ENCODE results near the gene ZFAND5. TPM values are rescaled to one million over a fixed set of nuclear protein-coding genes. Genes with fewer than 3 reads are reported as not detected.
A peak's percentile ranks its signal among the peaks of the same experiment; 100 is the strongest.

ZFAND5 gene
- polyA plus RNA-seq, 1 donor, result 223 TPM

DNA sequence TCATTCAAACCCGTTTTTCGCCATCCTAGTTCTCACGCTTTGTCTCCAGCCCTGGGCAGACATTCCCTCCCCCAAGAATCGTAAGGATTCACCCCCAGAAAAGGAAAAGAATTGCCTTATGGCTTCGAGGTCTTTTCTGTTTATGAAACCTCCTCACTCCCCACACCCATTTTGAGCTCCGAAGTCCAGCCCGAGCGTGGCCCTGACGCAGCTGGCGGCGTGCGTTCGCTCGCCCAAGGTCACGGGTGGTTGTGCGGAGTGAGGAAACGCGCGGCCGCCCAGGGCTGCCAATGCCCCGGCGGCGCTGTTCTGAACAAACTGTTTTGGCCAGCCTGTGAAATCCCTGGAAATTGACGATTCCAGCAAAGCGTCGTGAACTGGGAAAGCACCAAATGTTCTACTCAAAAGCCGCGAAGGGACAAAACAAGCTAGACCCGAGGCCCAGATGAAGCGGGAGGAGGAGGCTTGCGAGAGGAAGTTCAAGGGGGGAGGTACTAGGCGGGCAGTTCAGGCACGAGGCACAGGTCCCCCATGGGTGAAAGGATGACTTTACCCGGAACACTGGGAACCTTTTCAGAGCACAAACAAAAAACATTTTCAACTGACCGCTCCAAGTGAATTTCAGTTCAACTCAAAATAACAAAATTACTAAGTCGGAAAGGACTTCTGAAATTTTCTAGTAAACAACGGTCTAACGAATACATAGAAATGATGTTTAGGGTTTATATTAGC, 683 bp upstream of the ZFAND5 start:
- peak; percentile 77 for DNase-seq

DNA sequence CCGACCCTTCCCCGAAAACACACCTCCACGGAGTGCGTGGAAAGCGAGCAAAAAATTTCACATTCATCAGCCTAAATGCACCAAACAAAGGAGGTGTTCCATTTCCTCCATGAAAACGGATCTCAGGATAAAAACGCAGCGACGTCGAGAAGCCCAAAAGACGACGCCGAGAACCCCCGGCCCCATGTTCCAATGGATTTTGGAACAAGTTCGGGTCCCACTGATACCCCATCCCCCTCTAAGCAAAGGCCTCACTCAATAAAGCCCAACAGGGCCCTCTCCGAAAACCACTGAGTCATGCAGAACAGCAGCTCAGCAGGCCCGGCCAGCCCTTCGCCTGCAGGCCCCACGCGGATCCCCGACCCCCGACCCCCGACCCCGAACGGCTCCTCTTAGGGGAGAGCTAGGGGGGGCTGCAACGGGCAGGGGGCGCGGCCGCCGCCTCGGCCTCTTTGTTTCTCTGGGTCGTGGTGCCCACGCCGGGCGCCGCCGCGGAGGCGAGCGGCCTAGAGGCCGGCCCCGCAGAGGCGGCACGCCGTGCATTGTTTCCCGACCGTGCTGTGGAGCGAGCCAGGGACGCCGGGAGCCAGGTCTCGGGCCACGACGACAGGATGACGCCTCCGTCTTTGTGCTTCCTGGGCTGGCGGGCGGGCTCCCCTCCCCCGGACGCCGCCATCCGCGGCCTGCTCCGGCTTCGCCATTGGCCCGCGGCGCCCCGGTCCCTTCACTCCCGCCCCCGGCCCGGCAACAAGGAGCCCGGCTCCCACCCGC, 915 bp downstream of the ZFAND5 start:
- peak; percentile 46 for DNase-seq

DNA sequence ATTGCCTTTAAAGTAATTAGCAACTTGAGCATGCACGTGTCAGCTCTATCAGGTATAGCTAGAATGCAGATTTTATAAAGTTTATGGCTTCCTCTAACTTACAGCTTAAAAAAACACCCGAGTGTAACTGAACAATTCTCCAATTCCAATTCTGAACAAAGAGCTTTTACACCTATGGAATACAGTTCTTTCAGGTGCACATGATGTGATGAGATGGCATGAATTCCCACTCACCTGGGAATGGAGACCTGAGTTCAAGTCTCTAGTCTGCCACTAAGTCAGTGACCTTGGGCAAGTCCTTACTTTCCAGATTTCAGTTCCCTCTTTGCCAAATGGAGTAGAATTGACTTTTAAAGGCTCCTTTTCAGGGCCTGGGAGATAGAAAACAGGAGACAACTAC, 1.8 kb downstream of the ZFAND5 start:
- DNase-seq, result peak; percentile 21

DNA sequence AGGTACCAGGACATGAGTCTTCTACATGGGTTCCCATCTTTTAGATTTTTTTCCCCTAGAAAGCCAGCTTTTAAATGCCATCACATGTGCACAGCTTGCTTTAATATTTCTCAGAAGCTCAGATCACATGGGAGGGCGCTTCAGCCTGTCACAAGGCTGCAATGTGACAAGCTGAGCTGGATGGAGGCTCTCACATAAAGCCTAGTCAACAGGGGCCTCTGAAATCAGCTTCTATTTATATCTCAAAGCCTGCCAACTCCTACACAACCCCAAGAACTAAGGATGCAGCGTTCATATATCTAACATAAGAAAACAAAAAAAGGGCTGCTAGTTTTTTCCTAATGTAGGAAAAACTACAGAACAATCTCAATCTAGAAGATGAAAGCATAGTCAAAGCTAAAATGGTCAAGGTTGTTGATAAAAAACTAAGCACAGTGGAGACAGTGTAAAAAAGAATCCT, 2.3 kb downstream of the ZFAND5 start:
- DNase-seq, result peak; percentile 69

DNA sequence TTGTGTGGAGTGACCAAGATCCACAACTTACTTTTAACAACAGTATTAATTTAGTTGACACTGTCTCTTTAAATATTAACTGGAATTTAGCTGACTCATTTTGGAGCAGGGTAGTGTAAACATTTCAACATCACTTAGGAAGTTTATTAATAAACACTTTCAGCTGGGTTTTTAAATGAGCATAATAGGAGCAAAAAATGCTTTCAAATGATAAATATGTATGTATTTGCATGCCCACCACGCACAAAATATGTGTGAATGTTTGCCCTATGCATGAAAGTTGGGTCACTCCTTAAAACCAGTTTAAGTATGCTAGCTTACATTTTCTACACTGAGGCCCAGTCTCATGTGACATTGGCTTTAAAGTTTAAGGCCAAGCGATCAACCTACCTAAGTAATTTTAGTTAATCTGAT, 2.9 kb downstream of the ZFAND5 start:
- DNase-seq, result no peak

DNA sequence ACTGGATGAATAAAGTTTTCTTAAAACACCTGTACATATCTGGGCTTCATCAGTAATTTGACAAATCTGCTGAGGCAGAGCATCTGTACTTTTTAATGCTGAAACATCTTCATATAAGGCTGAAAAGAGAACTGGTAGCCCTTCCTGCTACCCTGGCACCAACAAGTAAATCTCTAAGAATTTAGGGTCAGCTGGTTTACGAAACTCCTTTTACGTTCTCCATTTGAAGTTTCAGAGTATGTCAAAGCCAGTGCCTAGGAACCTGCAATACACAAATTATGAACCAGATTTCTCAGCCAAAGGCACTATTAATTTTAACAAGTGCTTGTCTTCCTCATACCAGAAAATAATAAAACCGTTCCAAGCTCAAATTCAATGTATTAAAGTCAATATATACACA, 3.8 kb downstream of the ZFAND5 start:
- no peak for DNase-seq

DNA sequence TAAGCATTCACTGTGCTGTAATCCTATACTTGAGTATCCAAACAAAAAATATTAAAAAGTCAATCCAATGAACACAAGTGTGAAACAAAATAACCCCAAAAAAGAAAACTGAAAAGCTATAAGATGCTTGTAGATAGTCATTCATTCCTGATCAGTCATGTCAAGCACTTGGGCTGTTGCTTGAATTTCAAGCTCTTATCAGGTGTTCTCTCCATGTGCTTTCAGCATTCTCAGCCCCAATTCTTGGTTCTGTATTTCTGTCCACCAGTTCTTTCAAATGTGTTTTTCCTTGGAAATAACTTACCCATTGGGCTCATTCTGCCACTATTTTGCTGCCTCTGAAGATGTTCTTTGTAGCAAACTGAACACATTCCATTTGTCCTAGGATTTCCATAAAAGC, 4.7 kb downstream of the ZFAND5 start:
- DNase-seq, result no peak

DNA sequence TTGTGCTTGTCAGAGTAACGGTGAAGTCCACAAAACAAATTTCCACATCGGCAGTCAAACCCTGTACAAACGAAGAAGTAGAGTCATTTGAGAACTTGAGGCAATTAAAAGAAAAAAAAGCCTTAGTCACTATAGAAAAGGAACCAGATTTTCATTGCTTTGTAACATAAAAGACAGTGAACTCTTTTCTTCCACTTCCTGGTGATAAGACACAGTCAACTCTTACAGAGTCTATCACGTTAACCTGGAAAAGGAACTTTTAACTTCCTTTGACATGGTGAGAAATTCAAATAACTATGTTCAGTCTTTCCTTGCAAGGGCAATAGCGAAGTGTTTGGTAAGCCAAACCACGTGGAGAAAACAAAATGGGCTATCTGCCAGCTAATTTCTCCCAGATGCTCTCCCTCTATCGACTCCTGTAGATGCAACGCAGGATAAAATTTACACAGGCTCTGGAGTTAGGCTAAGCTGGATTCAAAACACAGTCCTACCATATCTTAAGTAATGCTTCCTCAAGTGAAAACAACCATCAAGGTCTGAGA, 8.9 kb downstream of the ZFAND5 start:
- no peak for DNase-seq

DNA sequence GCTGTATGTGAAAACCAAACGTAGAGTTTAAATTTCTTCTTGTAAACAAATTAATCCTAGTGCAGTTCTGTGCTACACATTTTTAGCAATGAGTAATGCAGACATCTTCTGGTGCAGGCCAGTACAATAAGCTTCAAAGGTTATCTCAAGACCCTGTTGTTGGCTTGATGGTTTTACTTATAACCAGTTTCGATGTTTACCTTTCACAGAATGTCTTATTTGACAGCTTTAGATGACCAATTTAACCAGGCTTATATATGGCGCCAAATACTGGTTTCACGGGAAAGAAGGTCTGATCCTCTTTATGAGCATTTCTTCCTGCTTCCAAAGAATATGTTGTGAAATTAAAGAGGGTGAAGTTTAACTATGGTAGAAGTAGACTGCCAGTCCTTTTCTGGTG, 9.9 kb downstream of the ZFAND5 start:
- DNase-seq, result no peak

DNA sequence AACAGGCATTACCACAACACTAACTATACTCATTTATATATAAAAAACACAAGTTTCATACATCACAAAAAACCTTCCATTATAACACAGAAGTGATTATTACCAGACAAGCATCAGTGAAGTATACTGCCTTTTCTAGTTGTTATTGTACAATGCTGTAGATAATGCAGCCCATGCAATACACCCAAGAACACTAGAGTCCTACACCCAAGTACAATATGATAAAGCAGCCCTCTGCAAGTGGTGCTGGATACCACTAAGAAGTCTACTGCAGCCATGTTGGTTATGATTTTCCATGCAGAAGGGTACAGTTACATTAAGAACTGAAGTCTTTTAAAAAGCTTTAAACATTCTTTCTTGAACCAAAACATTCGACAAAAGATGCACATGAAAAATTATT, 10.3 kb downstream of the ZFAND5 start:
- no peak for DNase-seq

DNA sequence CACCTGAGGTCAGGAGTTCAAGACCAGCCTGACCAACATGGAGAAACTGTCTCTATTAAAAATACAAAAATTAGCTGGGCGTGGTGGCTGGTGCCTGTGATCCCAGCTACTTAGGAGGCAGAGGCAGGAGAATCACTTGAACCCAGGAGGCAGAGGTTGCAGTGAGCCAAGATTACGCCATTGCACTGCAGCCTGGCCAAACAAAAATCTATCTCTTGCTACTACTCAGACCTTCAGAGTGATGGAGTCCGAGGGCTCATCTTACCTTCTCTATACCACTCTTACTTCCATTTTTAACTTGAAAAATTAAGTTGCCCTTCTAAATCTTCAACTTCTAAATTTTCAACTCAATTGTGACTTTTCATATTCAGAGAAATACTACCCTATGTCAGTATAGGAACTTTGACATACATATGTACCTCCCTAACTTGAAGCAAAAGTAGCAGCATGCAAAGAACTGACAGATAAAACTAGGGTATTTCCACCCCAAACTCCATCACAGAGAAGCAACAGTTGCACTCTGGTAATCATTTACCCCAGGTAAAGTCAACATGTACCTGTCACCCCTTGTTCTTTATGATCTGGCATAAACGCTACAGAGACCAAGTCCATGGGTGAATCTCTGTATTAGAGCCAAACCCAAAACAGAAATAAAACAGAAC, 11.4 kb downstream of the ZFAND5 start:
- no peak for DNase-seq

DNA sequence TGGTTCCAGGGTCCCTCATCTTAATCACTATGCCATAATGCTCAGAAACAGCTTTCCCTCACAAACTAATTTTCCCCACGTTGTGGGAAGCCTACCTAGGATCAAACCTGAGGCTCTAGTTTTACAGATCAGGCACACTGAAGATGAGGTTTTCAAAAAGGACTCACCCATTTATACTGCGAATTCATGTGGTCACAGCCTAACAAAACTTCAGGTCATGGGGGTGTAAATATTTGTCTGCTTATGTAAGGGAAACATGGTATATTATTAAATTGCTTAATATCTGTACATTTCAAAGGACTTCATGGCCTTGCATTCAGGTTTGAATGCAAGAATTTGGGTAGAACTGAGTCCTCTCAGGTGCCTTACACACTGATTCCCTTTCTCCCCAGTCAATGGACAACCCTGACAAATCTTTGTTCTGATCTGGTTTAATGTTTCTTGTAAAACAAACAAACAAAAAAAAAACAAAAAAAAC, 12.1 kb downstream of the ZFAND5 start:
- no peak for DNase-seq

DNA sequence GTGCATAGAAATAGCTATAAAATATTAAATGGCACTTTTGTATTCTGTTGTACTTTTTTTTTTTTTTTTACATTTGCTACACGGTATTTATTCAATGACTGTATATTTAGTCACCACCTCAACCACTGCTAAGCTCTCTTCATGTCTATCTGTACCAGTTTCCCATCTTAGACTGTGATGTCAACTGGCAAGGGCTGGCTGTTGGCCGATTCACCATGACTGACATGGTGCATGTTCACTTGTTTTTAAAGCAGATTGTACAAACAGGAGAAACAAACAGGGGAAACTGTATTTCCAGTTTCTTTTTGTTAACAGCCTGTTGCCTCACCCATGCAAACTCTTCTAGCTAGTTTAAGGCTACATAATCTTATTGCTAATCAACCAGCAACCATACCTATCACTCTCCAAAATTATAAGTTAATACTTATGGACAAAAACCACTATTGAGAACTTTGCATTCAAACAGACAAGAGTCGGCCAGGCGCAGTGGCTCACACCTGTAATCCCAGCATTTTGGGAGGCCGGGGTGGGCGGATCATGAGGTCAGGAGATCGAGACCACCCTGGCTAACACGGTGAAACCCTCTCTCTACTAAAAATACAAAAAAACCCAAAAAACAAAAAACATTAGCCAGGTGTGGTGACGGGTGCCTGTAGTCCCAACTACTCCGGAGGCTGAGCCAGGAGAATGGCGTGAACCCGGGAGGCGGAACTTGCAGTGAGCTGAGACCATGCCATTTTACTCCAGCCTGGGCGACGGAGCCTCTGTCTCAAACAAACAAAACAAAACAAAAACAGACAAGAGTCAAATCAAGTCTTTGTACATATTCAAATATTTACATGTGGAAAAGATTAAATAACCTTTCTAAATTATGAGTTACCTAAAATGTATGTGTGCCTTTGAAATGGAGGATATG, 13.2 kb downstream of the ZFAND5 start:
- no peak for DNase-seq

DNA sequence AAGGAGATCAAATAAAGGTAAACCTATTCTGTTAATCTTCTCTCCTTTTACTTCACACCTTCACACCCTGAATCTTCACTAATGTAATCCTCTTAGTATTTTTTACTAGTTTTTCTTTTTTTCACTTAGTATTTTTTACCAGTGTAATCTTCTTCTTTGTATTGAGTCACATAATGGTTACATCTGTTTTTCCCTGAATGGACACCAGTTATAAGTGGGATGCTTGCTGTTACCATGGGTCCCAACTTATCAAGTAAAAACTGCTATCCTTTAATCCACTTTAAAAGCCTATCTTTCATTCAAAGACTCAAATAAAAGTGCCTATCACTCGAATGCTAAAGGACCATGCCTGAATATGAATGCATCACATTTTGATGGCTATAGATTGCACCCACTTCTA, 15.1 kb downstream of the ZFAND5 start:
- DNase-seq, result no peak

DNA sequence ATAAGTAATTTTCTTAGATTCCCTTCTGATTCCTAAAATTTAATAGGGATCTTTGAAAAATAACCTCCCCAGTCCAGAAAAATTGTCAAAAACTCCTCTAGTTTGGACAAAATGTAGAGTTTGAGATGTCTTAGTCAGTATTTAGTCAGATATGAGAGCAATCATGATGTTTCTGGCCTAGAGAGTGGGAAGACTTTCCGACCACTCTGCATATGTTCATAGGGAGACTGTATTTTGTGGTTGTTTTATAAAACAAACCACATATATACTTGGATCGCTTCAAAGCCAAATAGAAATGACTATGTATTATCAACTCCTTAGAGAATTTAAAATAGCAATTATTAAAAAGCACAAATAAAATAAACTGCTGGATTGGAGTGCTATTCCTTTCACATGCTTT, 15.8 kb downstream of the ZFAND5 start:
- no peak for DNase-seq

DNA sequence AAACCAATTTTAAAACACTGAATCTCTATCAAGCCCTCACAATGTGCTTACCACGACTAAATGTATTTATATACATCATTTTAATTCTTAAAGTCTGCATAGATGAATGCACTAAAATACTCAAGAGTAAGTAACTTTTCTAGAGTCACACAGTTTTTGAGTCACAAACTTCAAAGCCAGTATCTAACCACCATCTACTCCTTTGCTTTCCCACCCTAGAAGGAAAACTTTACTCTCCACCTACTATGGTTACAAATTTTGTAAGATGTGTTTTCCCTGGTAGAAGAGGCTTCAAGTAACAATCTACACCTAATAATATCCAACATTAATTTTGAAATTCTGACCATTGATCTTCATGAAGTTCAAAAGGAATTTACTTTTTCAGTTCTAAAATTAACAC, 18.7 kb downstream of the ZFAND5 start:
- DNase-seq, result no peak

DNA sequence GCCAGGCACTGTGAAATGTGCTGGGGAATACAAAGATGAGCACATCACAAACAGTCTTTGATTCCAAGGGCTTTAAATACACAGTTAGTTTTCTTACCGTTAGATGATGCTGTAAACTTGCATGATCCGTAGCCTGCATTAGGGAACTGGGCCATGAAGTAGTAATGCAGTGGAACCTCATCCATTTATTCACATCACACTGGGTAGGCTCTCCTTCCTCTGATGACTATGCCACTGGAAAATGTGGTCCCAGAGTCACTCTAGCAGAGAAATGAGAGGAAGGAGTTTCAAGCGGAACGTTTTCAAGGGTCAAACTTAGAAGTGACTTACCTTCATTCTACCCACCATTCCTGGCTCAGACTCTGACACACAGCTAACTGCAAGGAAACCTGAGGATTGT, 26.4 kb downstream of the ZFAND5 start:
- no peak for DNase-seq

DNA sequence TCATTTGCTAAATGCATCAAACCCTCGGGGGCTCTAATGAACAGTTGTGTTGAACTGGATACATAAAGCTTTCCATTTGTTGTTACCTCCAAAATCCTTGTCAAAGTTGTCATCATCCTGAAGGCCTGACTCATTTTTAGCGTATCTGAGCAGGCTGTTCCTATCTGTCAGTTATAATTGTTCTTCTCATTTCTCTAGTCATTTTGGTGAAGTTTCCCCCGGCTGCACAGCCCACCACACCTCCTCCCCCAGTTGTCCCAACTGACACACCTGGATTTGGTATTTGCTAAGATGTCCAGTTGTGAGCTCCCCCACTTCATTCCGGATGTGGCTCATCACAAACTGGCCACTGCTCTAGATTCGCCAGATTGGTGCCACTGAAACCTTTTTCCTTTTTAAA, 27.7 kb downstream of the ZFAND5 start:
- DNase-seq, result no peak

DNA sequence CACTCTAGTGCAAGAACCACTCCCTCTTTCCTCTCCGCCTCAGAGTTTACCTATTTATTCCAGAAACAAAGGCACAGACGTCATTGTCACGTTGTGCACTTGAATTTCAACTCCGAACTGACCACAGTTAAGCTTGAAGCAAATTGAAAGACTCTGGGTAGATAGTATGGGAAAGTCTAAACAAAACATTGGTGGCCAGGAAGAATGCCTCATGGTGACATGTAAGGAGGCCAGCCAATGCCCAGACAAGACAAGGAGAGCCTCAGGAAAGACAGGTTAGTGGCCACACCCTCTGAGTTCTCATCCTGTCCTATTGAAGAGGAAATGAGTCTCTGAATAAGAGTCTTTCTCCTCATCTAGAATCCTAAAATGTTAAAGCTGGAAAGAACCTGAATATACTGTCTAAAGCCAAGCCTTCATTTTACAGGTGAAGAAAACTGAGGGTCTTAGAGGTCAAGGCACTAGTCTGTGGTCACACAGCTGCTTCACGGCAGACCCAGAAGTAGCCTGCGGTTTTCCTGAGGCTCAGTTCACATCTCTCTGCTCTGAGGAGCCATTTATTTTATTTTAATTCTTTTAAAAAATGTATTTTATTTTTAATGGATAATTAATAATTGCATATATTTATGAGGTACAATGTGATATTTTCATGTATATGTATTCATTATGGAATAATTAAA, 30.2 kb downstream of the ZFAND5 start:
- DNase-seq, result no peak

DNA sequence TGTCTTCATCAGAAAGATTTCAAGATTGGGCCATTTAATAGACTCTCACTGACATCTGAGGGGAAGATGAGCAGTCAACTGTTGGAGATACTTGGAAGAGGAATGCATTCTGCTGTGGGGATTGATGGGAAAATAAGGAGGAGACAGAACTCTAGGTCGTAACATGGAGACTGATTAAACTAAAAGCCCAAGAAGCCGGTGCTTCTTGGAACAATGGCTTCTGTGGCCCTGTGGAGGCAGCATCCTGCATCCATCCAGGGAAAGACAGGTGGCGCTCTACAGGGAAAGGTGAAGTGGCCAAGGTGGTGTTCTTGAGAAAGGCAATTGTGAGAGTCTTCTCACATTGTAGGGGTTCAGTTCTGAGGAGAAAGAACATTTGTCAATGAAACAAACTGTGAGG, 31.3 kb downstream of the ZFAND5 start:
- DNase-seq, result no peak

DNA sequence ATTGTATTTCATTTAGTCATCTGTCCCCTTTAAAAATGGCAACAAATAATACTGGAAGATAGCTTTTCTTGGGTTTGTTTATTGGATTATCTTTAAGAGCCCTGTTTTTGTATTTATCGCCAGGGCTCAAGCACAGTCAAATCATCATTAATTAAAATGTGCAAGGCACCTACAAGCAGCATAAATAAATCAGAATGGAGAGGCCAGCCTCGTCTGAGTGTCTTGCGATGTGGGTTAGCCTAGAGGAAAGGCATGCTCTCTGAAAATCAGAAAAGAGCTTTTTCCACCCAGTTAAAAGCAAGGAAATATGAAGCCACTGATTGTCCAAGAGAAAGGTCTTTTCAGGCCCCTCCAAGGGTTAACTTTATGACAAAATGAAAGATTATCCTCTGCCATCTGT, 31.8 kb downstream of the ZFAND5 start:
- DNase-seq, result no peak

Measured in left kidney (tissue), 2 donors.